ENCODE measurements around the gene P2RX1. TPM values are rescaled to one million over a fixed set of nuclear protein-coding genes. Genes with fewer than 3 reads are reported as not detected.

Gene P2RX1
- total and polyA plus RNA-seq, 4 experiments from 2014 or later = not detected

- Histone ChIP-seq H3K4me3 (ENCODE audit: low read length in 2 of 2) (no peak overlapping the region), H3K9me3 (ENCODE audit: control insufficient read depth in 1 of 2, low read length in 2 of 2) (no peaks in the 10 kb centered on the region), H3K27me3 (ENCODE audit: insufficient read depth, low read length) (no peaks in the 10 kb centered on the region), H3K4me1 (ENCODE audit: insufficient read depth, low read length) (no peaks in the 10 kb centered on the region), H3K27ac (ENCODE audit: low read depth, low read length) (peak overlapping the region; percentile 6), H3K36me3 (ENCODE audit: insufficient read depth, low read length) (peaks cover 46% of the 10 kb centered on the region)
- Mint-ChIP-seq H3K27ac (peak overlapping the region in 2 of 7 donors; percentile 35 to 74), H3K4me1 (peaks cover 0 to 3% (median 0%) of the 10 kb centered on the region in 4 donors), H3K27me3 (no peaks in the 10 kb centered on the region), H3K36me3 (peaks cover 32 to 60% of the 10 kb centered on the region in 2 donors), H3K4me3 (no peak overlapping the region), H3K9me3 (no peaks in the 10 kb centered on the region)
- ChIA-PET CTCF (ENCODE audit: partially characterized antibody) (interaction anchor here (2.7 kb wide), 1 partner anchor 16 kb away, joined by 11 read pairs; no protein-coding TSS in a partner anchor), POLR2A (ENCODE audit: partially characterized antibody) (no interaction called here)
- intact Hi-C loops (cut with micrococcal nuclease) = no loop called here
- DNase-seq = no peak
These were observed 13.5 kb upstream of the P2RX1 start for GRCh38 chr17:3929764-3930163.

DNA sequence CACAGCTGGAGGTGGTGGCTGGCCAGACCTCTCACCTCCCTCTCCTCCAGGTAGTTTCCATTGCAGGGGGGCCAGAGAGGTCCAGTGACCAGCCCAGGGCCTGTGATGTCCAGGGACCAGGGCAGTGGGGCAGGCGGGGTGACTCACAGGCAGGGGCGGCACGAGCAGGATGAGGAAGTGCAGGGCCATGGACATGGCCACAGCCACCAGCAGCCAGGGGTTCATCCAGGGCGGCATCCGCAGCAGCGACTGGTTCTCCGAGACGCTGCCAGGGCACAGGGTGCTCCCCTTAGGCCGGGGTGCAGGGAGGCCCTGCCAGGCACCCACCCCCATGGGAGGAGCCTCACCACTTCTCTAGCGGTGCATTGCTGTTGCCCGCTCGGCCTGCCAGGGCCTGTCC lies 12.9 kb upstream of the P2RX1 start:
- ChIA-PET CTCF (ENCODE audit: partially characterized antibody) (no interaction called here), POLR2A (ENCODE audit: partially characterized antibody) (interaction anchor here (0.8 to 1.1 kb wide), 2 partner anchors 36 to 145 kb away, joined by 3 to 5 read pairs; partner anchors contain the start of gene ATP2A3)
- Mint-ChIP-seq H3K4me3 (no peak overlapping the region), H3K9me3 (no peaks in the 10 kb centered on the region), H3K36me3 (peaks cover 33 to 60% of the 10 kb centered on the region in 2 donors), H3K27ac (no peak overlapping the region), H3K4me1 (peaks cover 0 to 3% (median 0%) of the 10 kb centered on the region in 4 donors), H3K27me3 (no peaks in the 10 kb centered on the region)
- H3K9me3 ChIP-seq (ENCODE audit: control insufficient read depth in 1 of 2, low read length in 2 of 2) = no peaks in the 10 kb centered on the region
- no peaks in the 10 kb centered on the region for H3K27me3 ChIP-seq (ENCODE audit: insufficient read depth, low read length)
- no peaks in the 10 kb centered on the region for H3K4me1 ChIP-seq (ENCODE audit: insufficient read depth, low read length)
- intact Hi-C loops (cut with micrococcal nuclease) = no loop called here
- H3K4me3 ChIP-seq (ENCODE audit: low read length in 2 of 2) = no peak overlapping the region
- H3K36me3 ChIP-seq (ENCODE audit: insufficient read depth, low read length) = peaks cover 41% of the 10 kb centered on the region
- DNase-seq = no peak
- H3K27ac ChIP-seq (ENCODE audit: low read depth, low read length) = peak overlapping the region; percentile 6

DNA sequence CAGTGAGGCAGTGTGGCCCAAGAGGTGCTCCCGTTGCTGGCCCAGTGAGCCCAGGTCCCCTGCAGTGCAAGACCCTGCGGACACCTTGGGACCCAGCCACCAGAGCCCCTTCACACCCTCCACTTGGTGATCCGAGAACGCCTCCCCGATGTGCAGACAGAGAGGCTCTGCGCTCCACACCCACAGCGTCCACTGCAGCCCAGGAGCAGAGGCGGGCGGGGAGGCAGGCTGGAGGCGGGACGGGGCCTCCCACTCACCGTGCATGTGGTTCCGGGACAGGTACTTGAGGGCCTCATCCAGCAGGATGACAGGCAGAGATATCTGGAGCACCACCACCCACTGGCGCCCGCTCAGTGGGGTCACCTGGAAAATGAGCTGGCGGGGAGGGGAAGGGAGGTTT lies 12.1 kb upstream of the P2RX1 start:
- POLR2A ChIA-PET (ENCODE audit: partially characterized antibody) = interaction anchor here (0.8 to 1.1 kb wide), 2 partner anchors 36 to 146 kb away, joined by 3 to 5 read pairs; partner anchors contain the start of gene ATP2A3
- Mint-ChIP-seq H3K9me3 (no peaks in the 10 kb centered on the region), H3K27ac (no peak overlapping the region), H3K27me3 (no peaks in the 10 kb centered on the region), H3K4me1 (peaks cover 0 to 3% (median 0%) of the 10 kb centered on the region in 4 donors), H3K36me3 (peaks cover 35 to 59% of the 10 kb centered on the region in 2 donors), H3K4me3 (no peak overlapping the region)
- no peak overlapping the region for H3K27ac ChIP-seq (ENCODE audit: low read depth, low read length)
- H3K36me3 ChIP-seq (ENCODE audit: insufficient read depth, low read length) = peaks cover 41% of the 10 kb centered on the region
- intact Hi-C loops (cut with micrococcal nuclease) = no loop called here
- no peak overlapping the region for H3K4me3 ChIP-seq (ENCODE audit: low read length in 2 of 2)
- H3K27me3 ChIP-seq (ENCODE audit: insufficient read depth, low read length) = no peaks in the 10 kb centered on the region
- no peaks in the 10 kb centered on the region for H3K4me1 ChIP-seq (ENCODE audit: insufficient read depth, low read length)
- no peaks in the 10 kb centered on the region for H3K9me3 ChIP-seq (ENCODE audit: control insufficient read depth in 1 of 2, low read length in 2 of 2)
- CTCF ChIA-PET (ENCODE audit: partially characterized antibody) = interaction anchor here (2.8 kb wide), 1 partner anchor 14 kb away, joined by 7 read pairs; no protein-coding TSS in a partner anchor
- no peak for DNase-seq

- Mint-ChIP-seq H3K36me3 (peaks cover 34 to 58% of the 10 kb centered on the region in 2 donors), H3K4me1 (peaks cover 0 to 3% (median 0%) of the 10 kb centered on the region in 4 donors), H3K27ac (peak overlapping the region in 2 of 7 donors; percentile 18 to 35), H3K27me3 (no peaks in the 10 kb centered on the region), H3K9me3 (no peaks in the 10 kb centered on the region), H3K4me3 (no peak overlapping the region)
- no peak for DNase-seq
- ChIA-PET POLR2A (ENCODE audit: partially characterized antibody) (interaction anchor here (0.6 kb wide), 1 partner anchor 12 kb away, joined by 3 read pairs; no protein-coding TSS in a partner anchor), CTCF (ENCODE audit: partially characterized antibody) (interaction anchor here (2.8 kb wide), 1 partner anchor 14 kb away, joined by 7 read pairs; no protein-coding TSS in a partner anchor)
- H3K4me3 ChIP-seq (ENCODE audit: low read length in 2 of 2) = no peak overlapping the region
- no peak overlapping the region for H3K27ac ChIP-seq (ENCODE audit: low read depth, low read length)
- intact Hi-C loops (cut with micrococcal nuclease) = no loop called here
- H3K27me3 ChIP-seq (ENCODE audit: insufficient read depth, low read length) = no peaks in the 10 kb centered on the region
- H3K9me3 ChIP-seq (ENCODE audit: control insufficient read depth in 1 of 2, low read length in 2 of 2) = no peaks in the 10 kb centered on the region
- H3K36me3 ChIP-seq (ENCODE audit: insufficient read depth, low read length) = peaks cover 41% of the 10 kb centered on the region
- no peaks in the 10 kb centered on the region for H3K4me1 ChIP-seq (ENCODE audit: insufficient read depth, low read length)
These were observed 11.5 kb upstream of the P2RX1 start for GRCh38 chr17:3927628-3928340.

- Mint-ChIP-seq H3K27ac (peak overlapping the region in 4 of 7 donors; percentile 36 to 74 (median 72)), H3K9me3 (no peaks in the 10 kb centered on the region), H3K4me3 (no peak overlapping the region), H3K4me1 (peaks cover 0 to 4% (median 0%) of the 10 kb centered on the region in 4 donors), H3K36me3 (peaks cover 32 to 53% of the 10 kb centered on the region in 2 donors), H3K27me3 (no peaks in the 10 kb centered on the region)
- H3K27me3 ChIP-seq (ENCODE audit: insufficient read depth, low read length) = no peaks in the 10 kb centered on the region
- POLR2A ChIA-PET (ENCODE audit: partially characterized antibody) = no interaction called here
- H3K9me3 ChIP-seq (ENCODE audit: control insufficient read depth in 1 of 2, low read length in 2 of 2) = no peaks in the 10 kb centered on the region
- no peaks in the 10 kb centered on the region for H3K4me1 ChIP-seq (ENCODE audit: insufficient read depth, low read length)
- CTCF ChIA-PET (ENCODE audit: partially characterized antibody) = interaction anchor here (2.8 kb wide), 1 partner anchor 13 kb away, joined by 7 read pairs; no protein-coding TSS in a partner anchor
- peaks cover 40% of the 10 kb centered on the region for H3K36me3 ChIP-seq (ENCODE audit: insufficient read depth, low read length)
- no peak for DNase-seq
- H3K27ac ChIP-seq (ENCODE audit: low read depth, low read length) = no peak overlapping the region
- no peak overlapping the region for H3K4me3 ChIP-seq (ENCODE audit: low read length in 2 of 2)
- intact Hi-C loops (cut with micrococcal nuclease) = no loop called here
These were observed 10.8 kb upstream of the P2RX1 start for GRCh38 chr17:3926860-3927627.

GRCh38 chr17:3925684-3926485 lies 9.6 kb upstream of the P2RX1 start:
- no peaks in the 10 kb centered on the region for H3K4me1 ChIP-seq (ENCODE audit: insufficient read depth, low read length)
- H3K9me3 Mint-ChIP-seq = no peaks in the 10 kb centered on the region
- intact Hi-C loops (cut with micrococcal nuclease) = no loop called here
- no peaks in the 10 kb centered on the region for H3K27me3 ChIP-seq (ENCODE audit: insufficient read depth, low read length)
- CTCF ChIA-PET (ENCODE audit: partially characterized antibody) = interaction anchor here (1.5 to 3.2 kb wide), 3 partner anchors 12 to 48 kb away, joined by 3 to 15 read pairs (median 7); no protein-coding TSS in a partner anchor
- POLR2A ChIA-PET (ENCODE audit: partially characterized antibody) = interaction anchor here (0.5 kb wide), 1 partner anchor 258 kb away, joined by 3 read pairs; no protein-coding TSS in a partner anchor
- no peak overlapping the region for H3K4me3 ChIP-seq (ENCODE audit: low read length in 2 of 2)
- H3K9me3 ChIP-seq (ENCODE audit: control insufficient read depth in 1 of 2, low read length in 2 of 2) = no peaks in the 10 kb centered on the region
- H3K27me3 Mint-ChIP-seq = no peaks in the 10 kb centered on the region
- peak overlapping the region in 2 of 7 donors; percentile 69 to 84 for H3K27ac Mint-ChIP-seq
- no peak overlapping the region for H3K4me3 Mint-ChIP-seq
- H3K27ac ChIP-seq (ENCODE audit: low read depth, low read length) = no peak overlapping the region
- peaks cover 24 to 45% of the 10 kb centered on the region in 2 donors for H3K36me3 Mint-ChIP-seq
- peak in 1 of 5 donors; percentile 6 for DNase-seq
- peaks cover 0 to 4% (median 0%) of the 10 kb centered on the region in 4 donors for H3K4me1 Mint-ChIP-seq
- peaks cover 38% of the 10 kb centered on the region for H3K36me3 ChIP-seq (ENCODE audit: insufficient read depth, low read length)

All from CD4-positive, alpha-beta memory T cell (primary cell).